Measurements from ENCODE around the gene MSN. TPM values are rescaled to one million over a fixed set of nuclear protein-coding genes. Genes with fewer than 3 reads are reported as not detected.
A peak's percentile ranks its signal among the peaks of the same experiment; 100 is the strongest.
"Not testable (repeated sequence)": the region's sequence is repeated elsewhere in the genome, so short reads cannot be mapped to it uniquely, and the experiment has no call there.

Gene MSN
- total RNA-seq, 1 donor from 2014 or later = 57.9 TPM

GRCh38 chrX:65643531-65644052 is 23.9 kb upstream of the MSN start:
- Histone ChIP-seq H3K27ac (ENCODE audit: low read depth, low read length) (no peak overlapping the region), H3K27me3 (ENCODE audit: control insufficient read depth in 3 of 3, insufficient read depth in 3 of 3, low read length in 3 of 3) (no peaks in the 10 kb centered on the region), H3K9ac (ENCODE audit: low read depth in 1 of 3, low read length in 3 of 3) (no peak overlapping the region)

GRCh38 chrX:65644621-65645289 is 22.7 kb upstream of the MSN start:
- Histone ChIP-seq H3K9ac (ENCODE audit: low read depth in 1 of 3, low read length in 3 of 3) (peak overlapping the region in 1 of 3 donors; percentile 50), H3K9me3 (ENCODE audit: control insufficient read depth in 3 of 3, low read length in 3 of 3) (no peaks in the 10 kb centered on the region), H3K4me3 (ENCODE audit: low read length in 3 of 3) (no peak overlapping the region), H3K36me3 (ENCODE audit: control insufficient read depth in 3 of 3, insufficient read depth in 3 of 3, low read length in 3 of 3) (no peaks in the 10 kb centered on the region), H3K4me1 (ENCODE audit: control insufficient read depth in 3 of 3, insufficient read depth in 3 of 3, low read length in 3 of 3) (peaks cover 10 to 20% (median 12%) of the 10 kb centered on the region in 3 donors), H3K27me3 (ENCODE audit: control insufficient read depth in 3 of 3, insufficient read depth in 3 of 3, low read length in 3 of 3) (no peaks in the 10 kb centered on the region), H3K27ac (ENCODE audit: low read depth, low read length) (peak overlapping the region; percentile 57)

More at GRCh38 chrX:65643531-65644052, 23.9 kb upstream of the MSN start:
- Histone ChIP-seq H3K4me1 (ENCODE audit: control insufficient read depth in 3 of 3, insufficient read depth in 3 of 3, low read length in 3 of 3) (peaks cover 10 to 20% (median 12%) of the 10 kb centered on the region in 3 donors), H3K4me3 (ENCODE audit: low read length in 3 of 3) (no peak overlapping the region), H3K36me3 (ENCODE audit: control insufficient read depth in 3 of 3, insufficient read depth in 3 of 3, low read length in 3 of 3) (no peaks in the 10 kb centered on the region), H3K9me3 (ENCODE audit: control insufficient read depth in 3 of 3, low read length in 3 of 3) (no peaks in the 10 kb centered on the region)

- Histone ChIP-seq H3K4me1 (ENCODE audit: control insufficient read depth in 3 of 3, insufficient read depth in 3 of 3, low read length in 3 of 3) (peaks cover 10 to 17% (median 12%) of the 10 kb centered on the region in 3 donors), H3K27me3 (ENCODE audit: control insufficient read depth in 3 of 3, insufficient read depth in 3 of 3, low read length in 3 of 3) (no peaks in the 10 kb centered on the region), H3K4me3 (ENCODE audit: low read length in 3 of 3) (no peak overlapping the region), H3K9ac (ENCODE audit: low read depth in 1 of 3, low read length in 3 of 3) (no peak overlapping the region), H3K36me3 (ENCODE audit: control insufficient read depth in 3 of 3, insufficient read depth in 3 of 3, low read length in 3 of 3) (no peaks in the 10 kb centered on the region), H3K27ac (ENCODE audit: low read depth, low read length) (no peak overlapping the region), H3K9me3 (ENCODE audit: control insufficient read depth in 3 of 3, low read length in 3 of 3) (peaks cover 0 to 3% (median 0%) of the 10 kb centered on the region in 3 donors)
Measured at GRCh38 chrX:65647801-65648200, 19.7 kb upstream of the MSN start.

GRCh38 chrX:65652098-65652497 is 15.4 kb upstream of the MSN start:
- Histone ChIP-seq H3K9ac (ENCODE audit: low read depth in 1 of 3, low read length in 3 of 3) (no peak overlapping the region), H3K4me1 (ENCODE audit: control insufficient read depth in 3 of 3, insufficient read depth in 3 of 3, low read length in 3 of 3) (peaks cover 0 to 9% (median 4%) of the 10 kb centered on the region in 3 donors), H3K9me3 (ENCODE audit: control insufficient read depth in 3 of 3, low read length in 3 of 3) (peaks cover 0 to 3% (median 0%) of the 10 kb centered on the region in 3 donors), H3K27ac (ENCODE audit: low read depth, low read length) (no peak overlapping the region), H3K4me3 (ENCODE audit: low read length in 3 of 3) (no peak overlapping the region), H3K27me3 (ENCODE audit: control insufficient read depth in 3 of 3, insufficient read depth in 3 of 3, low read length in 3 of 3) (no peaks in the 10 kb centered on the region), H3K36me3 (ENCODE audit: control insufficient read depth in 3 of 3, insufficient read depth in 3 of 3, low read length in 3 of 3) (no peaks in the 10 kb centered on the region)

- H3K4me3 ChIP-seq (ENCODE audit: low read length in 3 of 3); H3K27me3 ChIP-seq (ENCODE audit: control insufficient read depth in 3 of 3, insufficient read depth in 3 of 3, low read length in 3 of 3); H3K27ac ChIP-seq (ENCODE audit: low read depth, low read length); H3K36me3 ChIP-seq (ENCODE audit: control insufficient read depth in 3 of 3, insufficient read depth in 3 of 3, low read length in 3 of 3); H3K9me3 ChIP-seq (ENCODE audit: control insufficient read depth in 3 of 3, low read length in 3 of 3); H3K9ac ChIP-seq (ENCODE audit: low read depth in 1 of 3, low read length in 3 of 3); H3K4me1 ChIP-seq (ENCODE audit: control insufficient read depth in 3 of 3, insufficient read depth in 3 of 3, low read length in 3 of 3): not testable (repeated sequence)
Measured at GRCh38 chrX:65657009-65657441, 10.4 kb upstream of the MSN start.

GRCh38 chrX:65657659-65658058 is 9.8 kb upstream of the MSN start:
- no peaks in the 10 kb centered on the region for H3K36me3 ChIP-seq (ENCODE audit: control insufficient read depth in 3 of 3, insufficient read depth in 3 of 3, low read length in 3 of 3)
- no peak overlapping the region for H3K27ac ChIP-seq (ENCODE audit: low read depth, low read length)
- H3K27me3 ChIP-seq (ENCODE audit: control insufficient read depth in 3 of 3, insufficient read depth in 3 of 3, low read length in 3 of 3) = no peaks in the 10 kb centered on the region

GRCh38 chrX:65658229-65658628 is 9.2 kb upstream of the MSN start:
- Histone ChIP-seq H3K9me3 (ENCODE audit: control insufficient read depth in 3 of 3, low read length in 3 of 3) (no peaks in the 10 kb centered on the region), H3K4me3 (ENCODE audit: low read length in 3 of 3) (no peak overlapping the region), H3K27ac (ENCODE audit: low read depth, low read length) (no peak overlapping the region), H3K27me3 (ENCODE audit: control insufficient read depth in 3 of 3, insufficient read depth in 3 of 3, low read length in 3 of 3) (no peaks in the 10 kb centered on the region), H3K9ac (ENCODE audit: low read depth in 1 of 3, low read length in 3 of 3) (no peak overlapping the region), H3K4me1 (ENCODE audit: control insufficient read depth in 3 of 3, insufficient read depth in 3 of 3, low read length in 3 of 3) (peaks cover 0 to 9% (median 4%) of the 10 kb centered on the region in 3 donors), H3K36me3 (ENCODE audit: control insufficient read depth in 3 of 3, insufficient read depth in 3 of 3, low read length in 3 of 3) (no peaks in the 10 kb centered on the region)

More at GRCh38 chrX:65657659-65658058, 9.8 kb upstream of the MSN start:
- Histone ChIP-seq H3K9ac (ENCODE audit: low read depth in 1 of 3, low read length in 3 of 3) (no peak overlapping the region), H3K9me3 (ENCODE audit: control insufficient read depth in 3 of 3, low read length in 3 of 3) (no peaks in the 10 kb centered on the region), H3K4me3 (ENCODE audit: low read length in 3 of 3) (no peak overlapping the region), H3K4me1 (ENCODE audit: control insufficient read depth in 3 of 3, insufficient read depth in 3 of 3, low read length in 3 of 3) (peaks cover 0 to 9% (median 4%) of the 10 kb centered on the region in 3 donors)

- H3K9ac ChIP-seq (ENCODE audit: low read depth in 1 of 3, low read length in 3 of 3) = peak overlapping the region in 1 of 3 donors; percentile 33
- no peaks in the 10 kb centered on the region for H3K9me3 ChIP-seq (ENCODE audit: control insufficient read depth in 3 of 3, low read length in 3 of 3)
- no peaks in the 10 kb centered on the region for H3K36me3 ChIP-seq (ENCODE audit: control insufficient read depth in 3 of 3, insufficient read depth in 3 of 3, low read length in 3 of 3)
- peak overlapping the region in 2 of 3 donors; percentile 29 to 45 for H3K4me3 ChIP-seq (ENCODE audit: low read length in 3 of 3)
- peak overlapping the region; percentile 14 for H3K27ac ChIP-seq (ENCODE audit: low read depth, low read length)
- H3K4me1 ChIP-seq (ENCODE audit: control insufficient read depth in 3 of 3, insufficient read depth in 3 of 3, low read length in 3 of 3) = peaks cover 5 to 22% (median 8%) of the 10 kb centered on the region in 3 donors
- H3K27me3 ChIP-seq (ENCODE audit: control insufficient read depth in 3 of 3, insufficient read depth in 3 of 3, low read length in 3 of 3) = no peaks in the 10 kb centered on the region
Measured at GRCh38 chrX:65667157-65667502, 324 bp upstream of the MSN start.

- Histone ChIP-seq H3K4me3 (ENCODE audit: low read length in 3 of 3) (peak overlapping the region; percentile 86 to 89 (median 86)), H3K4me1 (ENCODE audit: control insufficient read depth in 3 of 3, insufficient read depth in 3 of 3, low read length in 3 of 3) (peaks cover 11 to 31% (median 14%) of the 10 kb centered on the region in 3 donors), H3K9me3 (ENCODE audit: control insufficient read depth in 3 of 3, low read length in 3 of 3) (no peaks in the 10 kb centered on the region), H3K36me3 (ENCODE audit: control insufficient read depth in 3 of 3, insufficient read depth in 3 of 3, low read length in 3 of 3) (no peaks in the 10 kb centered on the region), H3K27ac (ENCODE audit: low read depth, low read length) (peak overlapping the region; percentile 93), H3K9ac (ENCODE audit: low read depth in 1 of 3, low read length in 3 of 3) (peak overlapping the region; percentile 89 to 90 (median 89)), H3K27me3 (ENCODE audit: control insufficient read depth in 3 of 3, insufficient read depth in 3 of 3, low read length in 3 of 3) (no peaks in the 10 kb centered on the region)
Measured at GRCh38 chrX:65668377-65669310, 1.2 kb downstream of the MSN start.
